Body of pancreas (tissue), 4 donors: ENCODE measurements around the gene C4orf54.

Experiments
- CTCF ChIP-seq, 7 experiments: fragments of 450-650 bp in 4 of 7; fragments of 200-600 bp in 3 of 7; sonication (generic) in 3 of 7; IDR thresholded peaks; one replicate each; pipeline ENCODE4 v1.5.1; 2016 to 2019; ENCODE audit warnings: antibody characterized with exemption in 7 of 7
- POLR2A ChIP-seq, 3 donors: fragments of 450-650 bp; IDR thresholded peaks; one replicate each; pipeline ENCODE4 v1.6.1; 2016; ENCODE audit warnings: antibody characterized with exemption in 3 of 3, mild to moderate bottlenecking in 2 of 3

- no peak for TF ChIP-seq CTCF (IDR thresholded peaks at IDR 0.05)
- no peak for TF ChIP-seq POLR2A (IDR thresholded peaks at IDR 0.05)
These were observed 33.4 kb downstream of the C4orf54 start for GRCh38 chr4:99624141-99624719.
